HepG2 (cell line): ENCODE results near the gene PLK5. TPM values are rescaled to one million over a fixed set of nuclear protein-coding genes. Genes with fewer than 3 reads are reported as not detected.

ENCODE experiments used
- ADNP ChIP-seq: sonication (generic); formaldehyde crosslinking; IDR thresholded peaks from 2 replicates; pipeline ENCODE4 v1.4.0; 2020; ENCODE audit warnings: missing genetic modification reagents
- ATF3 ChIP-seq: sonication (generic); formaldehyde crosslinking; IDR thresholded peaks from 2 replicates; pipeline ENCODE4 v1.4.0; 2020; ENCODE audit warnings: missing genetic modification reagents
- CBX1 ChIP-seq: IDR thresholded peaks from one replicate; pipeline ENCODE4 v1.6.1; 2016; ENCODE audit warnings: antibody characterized with exemption, low read depth
- CTCF ChIP-seq: sonication (generic); formaldehyde crosslinking; IDR thresholded peaks from 2 replicates; pipeline ENCODE4 v1.5.0; 2020; ENCODE audit warnings: mild to moderate bottlenecking, missing genetic modification reagents, moderate library complexity
- KDM1A ChIP-seq: IDR thresholded peaks from 2 replicates; pipeline ENCODE4 v1.6.1; 2016; ENCODE audit warnings: missing compliant biosample characterization
- LCORL ChIP-seq, 2 experiments: fragments of 450-650 bp in 1 of 2; sonication (generic) in 1 of 2; formaldehyde crosslinking in 1 of 2; IDR thresholded peaks; 2 replicates each; pipeline versions ENCODE4 v1.5.0 to v1.6.1; 2017 to 2020; ENCODE audit warnings: antibody characterized with exemption in 1 of 2, missing genetic modification reagents in 1 of 2
- MAZ ChIP-seq, 2 experiments: sonication (generic) in 1 of 2; formaldehyde crosslinking in 1 of 2; IDR thresholded peaks; 2 replicates each; pipeline versions ENCODE4 v1.5.0 to v1.6.1; 2012 to 2020; ENCODE audit warnings: low read depth in 2 of 2, mild to moderate bottlenecking in 2 of 2, borderline replicate concordance in 1 of 2, improper control_type of control experiment in 1 of 2, low read length in 1 of 2, missing genetic modification reagents in 1 of 2, moderate library complexity in 1 of 2
- MTA1 ChIP-seq: sonication (generic); formaldehyde crosslinking; IDR thresholded peaks from 2 replicates; pipeline ENCODE4 v1.4.0; 2020; ENCODE audit warnings: missing genetic modification reagents, mild to moderate bottlenecking, borderline replicate concordance
- PATZ1 ChIP-seq: sonication (generic); formaldehyde crosslinking; IDR thresholded peaks from 2 replicates; pipeline ENCODE4 v1.4.0; 2020; ENCODE audit warnings: missing genetic modification reagents
- SATB2 ChIP-seq: sonication (generic); formaldehyde crosslinking; IDR thresholded peaks from 2 replicates; pipeline ENCODE4 v1.5.0; 2020; ENCODE audit warnings: missing genetic modification reagents
- SIN3A ChIP-seq: IDR thresholded peaks from 2 replicates; pipeline ENCODE4 v1.6.1; 2011; ENCODE audit warnings: low read depth, mild to moderate bottlenecking, control low read depth, low read length, borderline replicate concordance
- SP4 ChIP-seq: sonication (generic); formaldehyde crosslinking; IDR thresholded peaks from 2 replicates; pipeline ENCODE4 v1.8.1; 2023; ENCODE audit warnings: mild to moderate bottlenecking, missing genetic modification reagents
- ZBTB3 ChIP-seq: sonication (generic); formaldehyde crosslinking; IDR thresholded peaks from 2 replicates; pipeline ENCODE4 v1.4.0; 2020; ENCODE audit warnings: low read depth, mild to moderate bottlenecking, moderate library complexity, missing genetic modification reagents, borderline replicate concordance
- ZFP36 ChIP-seq: fragments of 150-350 bp; IDR thresholded peaks from 2 replicates; pipeline ENCODE4 v1.6.1; 2018; ENCODE audit warnings: borderline replicate concordance, low read length, low read depth; ENCODE audit not compliant: partially characterized antibody
- ZFP91 ChIP-seq: sonication (generic); formaldehyde crosslinking; IDR thresholded peaks from 2 replicates; pipeline ENCODE4 v1.9.0; 2022; ENCODE audit warnings: missing genetic modification reagents, mild to moderate bottlenecking, borderline replicate concordance
- ZKSCAN8 ChIP-seq: IDR thresholded peaks from 2 replicates; pipeline ENCODE4 v1.6.1; 2016; ENCODE audit warnings: borderline replicate concordance, missing genetic modification reagents, missing compliant biosample characterization
- ZMYM3 ChIP-seq: sonication (generic); formaldehyde crosslinking; IDR thresholded peaks from 2 replicates; pipeline ENCODE4 v1.5.1; 2020; ENCODE audit warnings: mild to moderate bottlenecking, missing genetic modification reagents
- ZNF260 ChIP-seq: sonication (generic); formaldehyde crosslinking; IDR thresholded peaks from 2 replicates; pipeline ENCODE4 v1.4.0; 2020; ENCODE audit warnings: missing genetic modification reagents, low read depth, mild to moderate bottlenecking, borderline replicate concordance
- ZNF350 ChIP-seq: sonication (generic); formaldehyde crosslinking; IDR thresholded peaks from 2 replicates; pipeline ENCODE4 v1.4.0; 2020; ENCODE audit warnings: mild to moderate bottlenecking, low read depth, missing genetic modification reagents, borderline replicate concordance
- ZNF629 ChIP-seq: sonication (generic); formaldehyde crosslinking; conservative IDR thresholded peaks from 2 replicates; pipeline ENCODE4 v1.5.0; 2020; ENCODE audit warnings: missing genetic modification reagents
- ZNF740 ChIP-seq: sonication (generic); formaldehyde crosslinking; IDR thresholded peaks from 2 replicates; pipeline ENCODE4 v1.4.0; 2020; ENCODE audit warnings: missing genetic modification reagents
- polyA plus RNA-seq, 8 experiments: library from polyadenylated mRNA; depleted of rRNA in 3 of 8; stranded (reverse) in 7 of 8; unstranded in 1 of 8; fragments of >200 nt; fragmentation: Illumina TruSeq in 4 of 8; extraction: Trizol in 4 of 8; gene quantifications; 2 replicates each; pipeline versions ENCODE4 v1.2.1 to v1.2.3, GENCODE V29; 2011 to 2016; ENCODE audit warnings: low read depth in 4 of 8, missing spikeins in 1 of 8, mixed read lengths in 1 of 8; ENCODE audit not compliant: insufficient read depth in 1 of 8
- total RNA-seq, 5 experiments: library from RNA; depleted of rRNA; stranded (reverse); fragments of >200 nt; fragmentation: Illumina TruSeq; extraction: Trizol; gene quantifications; 2 replicates each; pipeline ENCODE4 v1.2.3, GENCODE V29; 2016; ENCODE audit warnings: low read depth in 1 of 5

Gene PLK5
- total and polyA plus RNA-seq, 2 of the 13 experiments (the other 11 are each of a cell fraction or from before 2014, with no cell fraction given): not detected

- TF ChIP-seq ZBTB3 (no peak), ZKSCAN8 (CRISPR knock-in tag) (peak; percentile 25; the same call in 1 of the 2 replicates), ZNF260 (0 out of 2 replicates have a peak, but pooled peaks have one; percentile 43), LCORL (IDR thresholded peaks at IDR 0.05) (no peak), LCORL (CRISPR knock-in tag; IDR thresholded peaks at IDR 0.05) (peak; percentile 54; the same call in 1 of the 2 replicates), CBX1 (peak; percentile 73), ZFP36 (peak; percentile 91), SP4 (CRISPR knock-in tag) (no peak), ZNF629 (CRISPR knock-in tag) (peak; percentile 70), ATF3 (CRISPR knock-in tag) (peak; percentile 62; the same call in 1 of the 2 replicates), KDM1A (CRISPR knock-in tag) (peak; percentile 20; the same call in 1 of the 2 replicates), ZMYM3 (peak; percentile 81), ZNF350 (CRISPR knock-in tag) (0 out of 2 replicates have a peak, but pooled peaks have one; percentile 34), SATB2 (no peak), ADNP (CRISPR knock-in tag) (peak; percentile 77), MAZ (IDR thresholded peaks at IDR 0.05; ENCODE audit: borderline replicate concordance, low read depth, low read length) (peak; percentile 34; the same call in 1 of the 2 replicates), MAZ (CRISPR knock-in tag; IDR thresholded peaks at IDR 0.05; ENCODE audit: low read depth) (0 out of 2 replicates have a peak, but pooled peaks have one; percentile 28), MTA1 (CRISPR knock-in tag) (0 out of 2 replicates have a peak, but pooled peaks have one; percentile 17), SIN3A (peak; percentile 11; the same call in 1 of the 2 replicates), CTCF (CRISPR knock-in tag) (peak; percentile 80), PATZ1 (0 out of 2 replicates have a peak, but pooled peaks have one; percentile 35), ZNF740 (CRISPR knock-in tag) (0 out of 2 replicates have a peak, but pooled peaks have one; percentile 33), ZFP91 (peak; percentile 16; the same call in 1 of the 2 replicates)
Observed at GRCh38 chr19:1513499-1514294, 10.2 kb upstream of the PLK5 start (continued).
